Pancreas (tissue), 10 donors: ENCODE measurements around the gene MVB12A. TPM values are rescaled to one million over a fixed set of nuclear protein-coding genes. Genes with fewer than 3 reads are reported as not detected.

Experiments
- ATAC-seq, 4 donors: fragments of 200-7000 bp; cut with Tn5 transposase; one replicate each; pipeline versions ENCODE4 v1.8.0 to v1.9.1; 2020; ENCODE audit warnings: mild to moderate bottlenecking in 4 of 4, moderate library complexity in 4 of 4
- DNase-seq, 6 donors: peaks; one replicate each; pipeline ENCODE4 v3.0.0-alpha.2; 2020
- FAIRE-seq: peaks from 2 replicates; lab custom pipeline; 2012; peaks lifted over from hg19 to GRCh38; lab: Jason Lieb, UNC
- H3K27ac ChIP-seq, 4 donors: fragments of 200-600 bp; sonication (generic); 1 replicate in 3 of 4; 2 replicates in 1 of 4; pipeline versions ENCODE4 v1.5.0 to v1.8.0; 2020
- H3K27me3 ChIP-seq, 4 donors: fragments of 200-600 bp; one replicate each; pipeline ENCODE4 v1.8.0; 2021
- H3K36me3 ChIP-seq, 3 donors: fragments of 200-600 bp; sonication (generic) in 1 of 3; one replicate each; pipeline versions ENCODE4 v1.5.0 to v1.8.0; 2020 to 2021
- H3K4me1 ChIP-seq, 3 donors: fragments of 200-600 bp; one replicate each; pipeline ENCODE4 v1.8.0; 2021
- H3K4me3 ChIP-seq, 4 donors: fragments of 200-600 bp; sonication (generic) in 2 of 4; one replicate each; pipeline versions ENCODE4 v1.5.0 to v1.8.0; 2020 to 2021
- H3K9me3 ChIP-seq, 4 donors: fragments of 200-600 bp; one replicate each; pipeline ENCODE4 v1.8.0; 2021
- CTCF ChIP-seq, 4 donors: fragments of 200-600 bp; sonication (generic) in 3 of 4; IDR thresholded peaks; one replicate each; pipeline versions ENCODE4 v1.5.0 to v1.8.0; 2021; ENCODE audit warnings: antibody characterized with exemption in 4 of 4
- WGBS, 2 donors: extraction: QIAGEN DNeasy Blood & Tissue Kit; methylation state at CpG; one replicate each; pipeline ENCODE4 v1.1.7; 2013; 5-methylcytosine and 5-hydroxymethylcytosine counted together
- intact Hi-C, 3 donors: fragments of 100-400 bp; cut with DNase I; formaldehyde crosslinking; loops; one replicate each; pipeline versions ENCODE4 v1.11.1 to v1.14.2; 2022
- polyA plus RNA-seq, 2 donors: library from polyadenylated mRNA; stranded (reverse); fragments of 200-250 nt; gene quantifications; one replicate each; pipeline ENCODE4 v1.2.3, GENCODE V29; 2013
- total RNA-seq, 6 donors: library from RNA; stranded (reverse); fragmentation: NEBNext Ultra II Directional in 4 of 6; extraction: Animal tissue kit (Norgen Biotek cat#: 25700) in 4 of 6; gene quantifications; one replicate each; pipeline versions ENCODE4 v1.2.1 to v1.2.4, GENCODE V29; 2021 to 2023
- donor health status: healthy with polysubstance abuse.
- donor health status: DM: no; HTN: no; CAD: no; lungs with moderate emphysema.
- donor health status: DM: no; HTN: no; CAD: no.
- donor health status: control.
- donor health status: control.
- donor health status: Bipolar disorder and iron deficiency.
- donor health status: DM: yes; HTN: yes; CAD: no.
- donor health status: DM: no; HTN: no; CAD: no.
- donor health status: DM: no; HTN: no; CAD: no.
- donor health status: DM: yes; HTN: yes; CAD: no.

MVB12A gene
- total and polyA plus RNA-seq, 8 donors: 20.6 to 58.7 (median 25.4) TPM

- Histone ChIP-seq H3K4me3 (no peak overlapping the region), H3K36me3 (no peaks in the 10 kb centered on the region), H3K27me3 (no peaks in the 10 kb centered on the region), H3K27ac (no peak overlapping the region), H3K9me3 (no peaks in the 10 kb centered on the region), H3K4me1 (no peaks in the 10 kb centered on the region)
- ATAC-seq: no peak
- FAIRE-seq: no peak
- intact Hi-C loops: no loop called here
- DNase-seq: no peak
- TF ChIP-seq CTCF (IDR thresholded peaks at IDR 0.05): no peak
- WGBS, 2 donors: 88 to 95% methylated on average over 5 of the region's 5 CpGs
These were observed 39.3 kb upstream of the MVB12A start for GRCh38 chr19:17380426-17381138.

GRCh38 chr19:17385878-17386611 lies 33.8 kb upstream of the MVB12A start:
- intact Hi-C loops: no loop called here

GRCh38 chr19:17389288-17389687 lies 30.6 kb upstream of the MVB12A start:
- WGBS, 2 donors: 15 to 16% methylated on average over 1 of the region's 1 CpG
- FAIRE-seq (no peak), ATAC-seq (no peak), DNase-seq (no peak)
- Histone ChIP-seq H3K4me3 (no peak overlapping the region), H3K27me3 (peaks cover 0 to 4% (median 0%) of the 10 kb centered on the region in 4 donors), H3K36me3 (no peaks in the 10 kb centered on the region), H3K9me3 (no peaks in the 10 kb centered on the region), H3K27ac (no peak overlapping the region), H3K4me1 (peaks cover 0 to 7% (median 6%) of the 10 kb centered on the region in 3 donors)
- TF ChIP-seq CTCF (IDR thresholded peaks at IDR 0.05): no peak
- intact Hi-C loops: no loop called here

More at GRCh38 chr19:17385878-17386611, 33.8 kb upstream of the MVB12A start:
- Histone ChIP-seq H3K27me3 (no peaks in the 10 kb centered on the region), H3K27ac (no peak overlapping the region), H3K36me3 (no peaks in the 10 kb centered on the region), H3K4me1 (peaks cover 0 to under 1% (median 0%) of the 10 kb centered on the region in 3 donors), H3K9me3 (no peaks in the 10 kb centered on the region), H3K4me3 (no peak overlapping the region)
- WGBS, 2 donors: 33% methylated on average over 20 of the region's 20 CpGs
- DNase-seq: peak in 5 of 6 donors; percentile 22 to 81 (median 68)
- ATAC-seq: peak in 3 of 4 donors; percentile 66 to 71 (median 66)
- TF ChIP-seq CTCF (IDR thresholded peaks at IDR 0.05): peak; percentile 76 to 92 (median 77)
- no peak for FAIRE-seq

DNA sequence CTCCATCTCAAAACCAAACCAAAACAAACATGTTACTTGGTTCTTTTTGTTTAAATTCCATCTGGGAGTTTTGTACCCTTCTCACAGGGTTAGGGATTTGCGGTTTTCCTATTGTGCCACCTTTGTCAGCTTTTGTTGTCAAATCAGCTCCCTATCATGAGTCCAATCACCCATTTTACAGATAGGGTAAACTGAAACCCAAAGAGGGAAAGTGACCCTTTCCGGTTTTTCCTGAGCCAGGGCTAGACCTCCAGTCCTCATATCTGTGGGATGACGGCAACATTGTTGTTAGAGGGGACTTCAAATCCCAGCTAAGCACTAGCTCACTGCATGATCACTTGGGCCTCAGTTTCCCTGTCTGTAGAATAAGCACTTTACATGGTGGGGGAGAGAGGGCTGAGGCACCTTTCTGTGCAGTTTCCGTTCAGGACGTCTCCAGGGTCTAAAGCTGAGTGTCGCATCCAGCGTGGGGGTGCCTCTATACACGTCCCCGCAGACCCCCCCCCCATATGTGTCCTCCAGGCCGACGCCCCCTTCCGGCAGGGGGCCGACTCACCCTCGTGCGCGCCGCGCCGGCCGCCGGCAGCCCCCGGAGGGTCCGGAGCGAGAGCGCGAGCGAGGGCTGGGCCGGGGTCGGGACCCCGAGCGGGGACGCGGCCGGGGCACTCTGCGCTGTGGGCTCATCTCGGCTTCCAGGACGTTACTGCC lies 29.7 kb upstream of the MVB12A start:
- no peak for TF ChIP-seq CTCF (IDR thresholded peaks at IDR 0.05)
- no peak for ATAC-seq
- H3K9me3 ChIP-seq: no peaks in the 10 kb centered on the region
- peak in 1 of 6 donors; percentile 55 for DNase-seq
- peaks cover 0 to 4% (median 0%) of the 10 kb centered on the region in 4 donors for H3K27me3 ChIP-seq
- 9 to 11% methylated on average over 34 to 37 of the region's 37 CpGs for WGBS, 2 donors
- intact Hi-C loops: no loop called here
- peaks cover 0 to 7% (median 6%) of the 10 kb centered on the region in 3 donors for H3K4me1 ChIP-seq
- no peak overlapping the region for H3K27ac ChIP-seq
- FAIRE-seq: no peak
- no peaks in the 10 kb centered on the region for H3K36me3 ChIP-seq
- peak overlapping the region in 2 of 4 donors; percentile 17 to 40 for H3K4me3 ChIP-seq
